Ovary (tissue), 3 donors: ENCODE results near the gene ANKS1B.

Source experiments
- CTCF ChIP-seq, 3 donors: fragments of 450-650 bp in 2 of 3; fragments of 200-600 bp in 1 of 3; IDR thresholded peaks; one replicate each; pipeline versions ENCODE4 v1.5.1 to v1.8.0; 2016 to 2022; ENCODE audit warnings: antibody characterized with exemption in 3 of 3, mild to moderate bottlenecking in 1 of 3
- EP300 ChIP-seq: sonication (generic); formaldehyde crosslinking; IDR thresholded peaks from one replicate; pipeline ENCODE4 v1.6.1; 2017; ENCODE audit warnings: antibody characterized with exemption
- POLR2A ChIP-seq: fragments of 450-650 bp; IDR thresholded peaks from one replicate; pipeline ENCODE4 v1.6.1; 2017; ENCODE audit warnings: antibody characterized with exemption, mild to moderate bottlenecking, moderate library complexity
- donor health status: DM: no; HTN: no; CAD: no.

- TF ChIP-seq CTCF (IDR thresholded peaks at IDR 0.05) (no peak), POLR2A (no peak), EP300 (no peak)
Measured at GRCh38 chr12:99833397-99833796, 151.3 kb downstream of the ANKS1B start.
